Mesenteric fat pad (tissue), 1 donor: Measurements from ENCODE around the gene SMIM24. TPM values are rescaled to one million over a fixed set of nuclear protein-coding genes. Genes with fewer than 3 reads are reported as not detected.

Source experiments
- DNase-seq: peaks from one replicate; pipeline ENCODE4 v3.0.0-alpha.2; 2020; ENCODE audit warnings: low spot score
- total RNA-seq: library from RNA; stranded (reverse); fragmentation: NEBNext Ultra II Directional; extraction: Animal tissue kit (Norgen Biotek cat#: 25700); gene quantifications from one replicate; pipeline ENCODE4 v1.2.1, GENCODE V29; 2021
- donor health status: DM: yes; HTN: yes; CAD: no.

The SMIM24 gene
- total RNA-seq, 1 donor from 2014 or later = 0.42 TPM

- no peak for DNase-seq
Measured at GRCh38 chr19:3499738-3500428, 19.6 kb upstream of the SMIM24 start.

- DNase-seq = no peak
Measured at GRCh38 chr19:3497757-3498520, 17.6 kb upstream of the SMIM24 start.

- DNase-seq = no peak
Measured at GRCh38 chr19:3496392-3497273, 16.3 kb upstream of the SMIM24 start.

GRCh38 chr19:3494559-3494958 is 14.2 kb upstream of the SMIM24 start:
- no peak for DNase-seq

GRCh38 chr19:3494051-3494450 is 13.7 kb upstream of the SMIM24 start:
- DNase-seq = no peak

- no peak for DNase-seq
Measured at GRCh38 chr19:3493651-3494050, 13.3 kb upstream of the SMIM24 start.

- no peak for DNase-seq
Measured at GRCh38 chr19:3492919-3493318, 12.6 kb upstream of the SMIM24 start.

GRCh38 chr19:3492131-3492839 is 12.0 kb upstream of the SMIM24 start:
- no peak for DNase-seq

- no peak for DNase-seq
Measured at GRCh38 chr19:3491396-3492119, 11.2 kb upstream of the SMIM24 start.

GRCh38 chr19:3483226-3483628 is 2.9 kb upstream of the SMIM24 start, which contains the start of gene SMIM44:
TSS of gene SMIM44 (minus strand) at chr19:3483441. CDS start at chr19:3483403, 38 bp downstream.
- DNase-seq = no peak

- no peak for DNase-seq
Measured at GRCh38 chr19:3482507-3483225, 2.3 kb upstream of the SMIM24 start.

- no peak for DNase-seq
Measured at GRCh38 chr19:3481241-3482090, 1.1 kb upstream of the SMIM24 start.

- no peak for DNase-seq
Measured at GRCh38 chr19:3479834-3480215, 500 bp downstream of the SMIM24 start.

- DNase-seq = no peak
Measured at GRCh38 chr19:3479177-3479833, 1.0 kb downstream of the SMIM24 start.

GRCh38 chr19:3478409-3479176 is 1.7 kb downstream of the SMIM24 start:
- no peak for DNase-seq

GRCh38 chr19:3477951-3478350 is 2.4 kb downstream of the SMIM24 start:
- DNase-seq = no peak

GRCh38 chr19:3477506-3477905 is 2.8 kb downstream of the SMIM24 start:
- DNase-seq = no peak
